BJ (cell line): Measurements from ENCODE around the gene DCP2. TPM values are rescaled to one million over a fixed set of nuclear protein-coding genes. Genes with fewer than 3 reads are reported as not detected.

Source experiments
- CTCF ChIA-PET: fragments of 350-600 bp; formaldehyde crosslinking; extraction: SDS; loops from one replicate; lab custom pipeline; 2021; ENCODE audit warnings: antibody characterized with exemption, inconsistent platforms; lab: Yijun Ruan, JAX
- POLR2A ChIA-PET: fragments of 300-600 bp; sonication (Branson Sonifier 250); formaldehyde crosslinking; extraction: SDS; loops from one replicate; lab custom pipeline; 2021; ENCODE audit warnings: antibody characterized with exemption; lab: Charles Lee
- DNase-seq: peaks from one replicate; pipeline ENCODE4 v3.0.0-alpha.2; 2011; ENCODE audit warnings: low read depth
- H3K27me3 ChIP-seq: 2 replicates; pipeline ENCODE4 v1.6.0; 2011; ENCODE audit warnings: low read length; ENCODE audit not compliant: control insufficient read depth, insufficient read depth
- H3K36me3 ChIP-seq: 2 replicates; pipeline ENCODE4 v1.5.1; 2011; ENCODE audit warnings: low read length; ENCODE audit not compliant: control insufficient read depth, insufficient read depth
- H3K4me3 ChIP-seq: 2 replicates; pipeline ENCODE4 v1.5.1; 2011; ENCODE audit warnings: low read depth, mild to moderate bottlenecking, control low read depth, low read length
- polyA plus RNA-seq: library from polyadenylated mRNA; depleted of rRNA; stranded (reverse); fragments of >200 nt; gene quantifications from 2 replicates; pipeline ENCODE4 v1.2.3, GENCODE V29; 2011
- TF ChIP-seq, protein P1 (sequence below): IDR thresholded peaks from 2 replicates; pipeline ENCODE4 v1.5.1; 2011; ENCODE audit warnings: low read depth, mild to moderate bottlenecking, control low read depth, inconsistent platforms, low read length, moderate library complexity; ENCODE audit not compliant: insufficient read depth

DCP2 gene
- polyA plus RNA-seq, 1 experiment, result 6.4 TPM

- ChIA-PET CTCF (interaction anchor here (0.8 to 1.0 kb wide), 2 partner anchors 8 to 14 kb away, joined by 3 to 5 read pairs; no protein-coding TSS in a partner anchor), POLR2A (no interaction called here)
- TF ChIP-seq, protein P1, sequence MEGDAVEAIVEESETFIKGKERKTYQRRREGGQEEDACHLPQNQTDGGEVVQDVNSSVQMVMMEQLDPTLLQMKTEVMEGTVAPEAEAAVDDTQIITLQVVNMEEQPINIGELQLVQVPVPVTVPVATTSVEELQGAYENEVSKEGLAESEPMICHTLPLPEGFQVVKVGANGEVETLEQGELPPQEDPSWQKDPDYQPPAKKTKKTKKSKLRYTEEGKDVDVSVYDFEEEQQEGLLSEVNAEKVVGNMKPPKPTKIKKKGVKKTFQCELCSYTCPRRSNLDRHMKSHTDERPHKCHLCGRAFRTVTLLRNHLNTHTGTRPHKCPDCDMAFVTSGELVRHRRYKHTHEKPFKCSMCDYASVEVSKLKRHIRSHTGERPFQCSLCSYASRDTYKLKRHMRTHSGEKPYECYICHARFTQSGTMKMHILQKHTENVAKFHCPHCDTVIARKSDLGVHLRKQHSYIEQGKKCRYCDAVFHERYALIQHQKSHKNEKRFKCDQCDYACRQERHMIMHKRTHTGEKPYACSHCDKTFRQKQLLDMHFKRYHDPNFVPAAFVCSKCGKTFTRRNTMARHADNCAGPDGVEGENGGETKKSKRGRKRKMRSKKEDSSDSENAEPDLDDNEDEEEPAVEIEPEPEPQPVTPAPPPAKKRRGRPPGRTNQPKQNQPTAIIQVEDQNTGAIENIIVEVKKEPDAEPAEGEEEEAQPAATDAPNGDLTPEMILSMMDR, result no peak
- DNase-seq, result no peak
- H3K27me3 ChIP-seq, result no peaks in the 10 kb centered on the region
- no peaks in the 10 kb centered on the region for H3K36me3 ChIP-seq
- no peak overlapping the region for H3K4me3 ChIP-seq
Measured at GRCh38 chr5:112979723-112980122, 3.1 kb downstream of the DCP2 start.

GRCh38 chr5:112983363-112983762, 6.8 kb downstream of the DCP2 start:
- DNase-seq, result no peak
- Histone ChIP-seq H3K4me3 (no peak overlapping the region), H3K36me3 (no peaks in the 10 kb centered on the region), H3K27me3 (no peaks in the 10 kb centered on the region)
- CTCF ChIA-PET, result no interaction called here
- POLR2A ChIA-PET, result no interaction called here
- TF ChIP-seq, protein P1, result no peak

GRCh38 chr5:112986224-112986623, 9.6 kb downstream of the DCP2 start:
- ChIA-PET CTCF (interaction anchor here (0.7 to 5.0 kb wide), 2 partner anchors 9 to 17 kb away, joined by 3 to 34 read pairs; no protein-coding TSS in a partner anchor), POLR2A (no interaction called here)
- TF ChIP-seq, protein P1, result no peak
- Histone ChIP-seq H3K4me3 (no peak overlapping the region), H3K36me3 (no peaks in the 10 kb centered on the region; the same call in 1 of the 2 replicates), H3K27me3 (no peaks in the 10 kb centered on the region)
- DNase-seq, result no peak

- POLR2A ChIA-PET, result interaction anchor here (0.9 kb wide), 1 partner anchor 20 kb away, joined by 5 read pairs; the partner anchor contains the start of gene DCP2
- TF ChIP-seq, protein P1, result peak; percentile 82
Measured at GRCh38 chr5:112995764-112996618, 19.4 kb downstream of the DCP2 start.

DNA sequence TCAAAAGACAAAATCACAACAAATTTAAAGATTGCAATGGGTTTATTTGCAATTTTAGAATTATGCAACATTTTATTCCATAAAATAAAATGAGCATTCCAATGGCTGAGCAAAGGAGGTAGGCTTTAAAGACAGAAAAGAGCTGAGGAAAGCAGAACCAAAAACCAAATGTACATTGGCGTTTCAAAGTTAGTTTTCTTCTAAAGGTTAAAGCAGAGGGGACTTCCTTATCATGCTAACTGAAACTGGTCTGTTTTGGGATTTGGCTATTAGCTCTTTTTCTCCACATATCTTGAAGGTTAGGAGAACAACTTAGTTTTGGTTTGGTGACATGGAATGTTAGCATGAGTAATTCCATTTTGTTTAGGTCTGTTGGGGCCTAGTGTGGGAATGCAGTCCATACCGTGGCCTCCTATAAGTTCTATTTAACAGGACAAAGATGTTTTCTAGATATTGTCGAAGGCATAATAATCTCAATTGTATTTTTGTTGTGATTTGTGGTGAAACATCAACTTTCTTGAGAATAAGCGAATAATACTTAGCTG, 20.3 kb downstream of the DCP2 start:
- Histone ChIP-seq H3K4me3 (no peak overlapping the region), H3K36me3 (peaks cover 2% of the 10 kb centered on the region; the same call in 1 of the 2 replicates), H3K27me3 (no peaks in the 10 kb centered on the region)
- CTCF ChIA-PET, result interaction anchor here (0.6 to 3.8 kb wide), 37 partner anchors 11 to 608 kb away, joined by 3 to 34 read pairs (median 4); no protein-coding TSS in a partner anchor
- DNase-seq, result no peak
- TF ChIP-seq, protein P1, result no peak
- POLR2A ChIA-PET, result no interaction called here

More at GRCh38 chr5:112995764-112996618, 19.4 kb downstream of the DCP2 start:
- CTCF ChIA-PET, result interaction anchor here (0.6 to 3.8 kb wide), 52 partner anchors 10 to 613 kb away, joined by 3 to 34 read pairs (median 4); no protein-coding TSS in a partner anchor
- H3K4me3 ChIP-seq, result no peak overlapping the region
- no peak for DNase-seq
- peaks cover 2% of the 10 kb centered on the region; the same call in 1 of the 2 replicates for H3K36me3 ChIP-seq
- no peaks in the 10 kb centered on the region for H3K27me3 ChIP-seq
